Lung microvascular endothelial cell (primary cell): Measurements from ENCODE around the gene C10orf53. TPM values are rescaled to one million over a fixed set of nuclear protein-coding genes. Genes with fewer than 3 reads are reported as not detected.

Experiments
- DNase-seq, 2 donors: peaks; one replicate each; pipeline versions ENCODE4 v3.0.0 to v3.0.0-alpha.2; 2010; ENCODE audit warnings: low read depth in 2 of 2
- total RNA-seq: library from RNA; depleted of rRNA; stranded (reverse); fragments of >200 nt; gene quantifications from 2 replicates; pipeline ENCODE4 v1.2.1, GENCODE V29; 2014

Gene C10orf53
- total RNA-seq, 1 donor from 2014 or later: not detected

DNA sequence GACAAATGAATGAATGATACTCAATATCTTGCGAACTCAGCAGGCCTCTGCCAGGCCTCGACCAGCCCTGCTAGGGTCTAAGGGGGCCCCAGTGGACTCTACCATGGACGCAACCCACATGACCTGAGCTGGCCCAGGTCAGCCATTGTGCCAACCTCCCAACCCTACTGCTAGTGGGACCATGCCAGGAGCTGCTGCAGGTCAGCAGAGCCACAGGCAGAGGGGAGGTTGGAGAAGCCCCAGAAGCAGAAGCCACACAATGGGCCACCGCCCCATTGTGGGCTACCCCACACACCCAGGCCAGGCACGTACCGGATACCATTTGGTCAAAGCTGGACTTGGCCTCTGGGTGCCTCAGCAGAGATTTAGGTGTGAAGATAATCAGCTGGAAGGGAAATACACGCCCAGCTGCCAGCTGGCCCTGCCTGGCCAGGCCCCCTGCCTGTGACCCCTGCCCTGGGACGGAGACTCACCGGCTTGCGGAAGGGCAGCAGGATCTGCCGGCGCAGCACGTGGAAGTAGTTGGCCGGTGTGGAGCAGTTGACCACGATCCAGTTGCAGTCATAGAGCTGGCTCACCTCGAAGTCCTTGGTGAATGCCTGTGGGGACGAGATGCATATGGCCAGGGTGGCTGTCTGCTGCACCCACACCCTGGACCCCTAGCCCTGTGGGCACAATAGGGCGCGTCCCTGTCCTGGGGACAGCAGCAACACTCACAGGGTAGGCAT lies 58.2 kb downstream of the C10orf53 start:
- peak in 1 of 2 donors; percentile 0 for DNase-seq

DNA sequence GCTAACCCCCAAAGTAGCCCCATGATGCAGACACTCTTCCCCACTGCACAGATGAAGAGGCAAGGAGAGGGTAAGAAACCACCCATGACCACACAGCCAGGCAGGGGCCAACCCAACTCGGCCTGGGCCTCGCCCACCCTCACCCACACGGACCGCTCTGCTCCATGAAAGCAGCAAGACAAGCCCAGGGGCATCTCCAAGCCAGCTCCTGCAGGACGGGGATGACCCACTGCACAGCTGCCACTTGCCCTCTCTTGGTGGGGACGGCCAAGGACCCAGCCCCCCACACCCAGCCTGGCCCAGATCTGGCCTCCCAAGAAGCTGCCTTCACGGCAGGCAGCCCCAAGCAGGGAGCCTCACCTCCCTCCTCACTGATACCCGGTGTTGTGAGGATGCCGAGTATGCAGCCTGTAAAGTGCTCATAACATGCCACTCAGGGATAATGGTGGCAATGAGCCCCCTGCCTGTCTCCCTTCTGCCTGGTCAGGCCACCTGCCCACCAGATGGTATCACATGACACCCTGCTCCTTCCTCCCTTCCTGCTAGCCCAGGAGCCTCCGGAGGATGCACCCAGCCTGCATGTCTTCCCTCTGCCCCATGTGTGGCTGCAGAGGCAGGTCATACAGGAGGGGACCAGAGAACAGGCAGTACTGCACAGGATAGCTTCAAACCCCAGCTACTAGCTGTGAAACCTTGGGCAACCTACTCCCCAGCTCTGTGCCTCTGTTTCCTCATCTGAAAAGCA lies 59.3 kb downstream of the C10orf53 start:
- peak in 1 of 2 donors; percentile 0 for DNase-seq

GRCh38 chr10:49739426-49739825 lies 60.0 kb downstream of the C10orf53 start:
- DNase-seq: no peak

DNA sequence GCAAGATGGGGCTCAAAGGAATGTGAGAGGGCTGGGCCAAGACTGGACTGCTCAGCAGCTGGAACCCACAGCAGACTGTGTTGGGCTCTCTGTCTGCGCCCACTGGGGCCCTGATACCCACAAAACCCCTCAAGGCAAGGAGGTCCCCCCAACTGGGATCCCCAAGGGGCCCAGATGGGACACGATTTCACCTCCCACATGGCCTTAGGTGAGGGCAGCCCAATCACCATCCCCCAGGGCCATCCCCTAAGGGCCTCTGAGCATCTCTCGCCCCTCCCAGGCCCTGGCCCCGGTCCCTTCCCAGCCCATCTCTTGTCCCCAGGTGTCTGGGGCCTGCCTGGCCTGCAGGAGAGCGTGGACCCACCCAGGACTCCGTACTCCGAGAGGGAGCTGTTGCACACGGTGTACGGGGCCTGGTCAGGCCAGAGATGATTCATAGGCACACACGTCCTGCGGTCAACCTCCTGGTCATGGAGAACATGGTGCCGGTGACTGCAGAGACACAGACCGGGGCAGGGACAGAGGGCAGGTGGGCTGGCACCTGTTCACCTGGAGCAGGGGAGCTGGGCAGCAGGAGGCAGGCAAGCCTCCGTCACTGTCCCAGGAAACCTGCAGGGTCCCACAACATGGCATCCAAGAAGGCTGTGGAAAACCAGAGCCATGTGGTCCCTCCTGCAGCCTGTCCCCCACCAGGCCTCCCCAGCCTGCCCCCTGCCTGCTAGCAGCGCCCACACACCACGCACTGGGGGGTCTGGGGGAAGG lies 61.1 kb downstream of the C10orf53 start:
- DNase-seq: no peak

- peak in 1 of 2 donors; percentile 1 for DNase-seq
These were observed 61.9 kb downstream of the C10orf53 start for GRCh38 chr10:49741108-49741995.

DNA sequence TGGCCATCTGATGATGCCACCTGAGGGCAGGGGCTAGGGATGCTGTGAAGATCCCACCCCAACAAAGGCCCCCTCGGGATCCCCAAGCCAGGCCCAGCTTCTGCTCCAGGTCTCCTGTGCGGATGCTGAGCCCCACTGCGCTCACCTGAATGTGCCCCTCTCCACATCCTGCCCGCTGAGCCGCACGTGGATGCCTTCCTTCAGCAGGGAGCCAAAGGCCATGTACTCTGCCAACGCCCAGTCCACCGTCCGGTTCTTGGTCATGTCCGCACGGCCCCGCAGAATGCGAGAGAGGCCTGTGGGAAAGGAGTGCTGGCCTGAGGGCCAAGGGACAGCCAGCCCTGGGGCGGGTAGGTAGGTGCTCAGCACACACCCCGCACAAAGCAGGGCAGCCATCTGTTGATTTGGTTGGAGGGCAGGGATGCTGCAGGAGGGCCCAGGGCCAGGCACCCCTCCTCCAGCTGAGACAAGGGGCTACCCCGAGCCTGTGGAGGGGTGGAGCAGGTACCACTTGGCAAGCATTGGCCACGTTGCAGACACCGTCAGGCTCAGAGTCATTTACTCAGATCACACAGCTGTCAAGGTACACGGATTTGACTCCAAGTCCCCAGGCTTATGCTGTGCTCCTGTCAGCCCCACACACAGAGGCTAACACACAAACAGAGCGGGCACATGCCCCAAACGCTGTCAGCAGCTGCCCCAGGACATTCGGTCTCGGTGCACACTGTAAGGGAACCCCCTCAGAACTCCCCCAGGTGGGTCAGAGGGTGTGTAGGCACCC lies 63.4 kb downstream of the C10orf53 start:
- DNase-seq: peak in 1 of 2 donors; percentile 0

- DNase-seq: peak in 1 of 2 donors; percentile 0
These were observed 64.1 kb downstream of the C10orf53 start for GRCh38 chr10:49743464-49744075.

GRCh38 chr10:49744091-49744685 lies 64.7 kb downstream of the C10orf53 start:
- peak in 1 of 2 donors; percentile 0 for DNase-seq

DNA sequence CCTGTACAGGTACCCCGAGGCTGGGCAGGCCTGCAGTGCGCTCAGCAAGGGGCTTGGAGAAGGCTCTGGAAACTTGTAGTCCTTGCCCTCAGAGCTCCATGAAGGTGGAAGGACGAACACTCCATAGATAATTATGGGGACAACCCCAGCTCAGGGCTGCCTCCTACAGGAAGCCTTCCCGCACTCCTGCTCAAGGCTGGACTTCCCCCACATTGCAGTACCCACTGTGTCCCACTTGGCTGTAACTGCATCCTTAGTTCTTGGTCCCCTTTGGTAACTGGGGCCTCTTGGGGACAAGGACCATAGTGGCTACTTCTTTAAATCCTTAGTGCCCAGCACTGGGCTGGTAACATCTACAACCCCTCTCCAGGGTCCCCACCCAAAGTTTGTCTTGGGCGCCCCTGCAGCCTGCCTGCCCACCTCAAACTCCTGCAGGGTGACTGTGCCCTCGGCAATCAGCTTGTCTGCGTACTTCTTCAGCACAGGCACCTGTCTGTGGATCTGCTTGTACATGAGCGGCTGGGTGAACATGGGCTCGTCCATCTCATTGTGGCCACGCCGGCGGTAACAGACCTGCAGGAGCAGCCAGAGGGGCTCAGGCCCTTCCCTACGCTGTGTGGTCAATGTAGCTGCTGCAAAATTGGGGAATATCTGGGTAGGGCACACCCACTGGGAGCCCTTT lies 65.6 kb downstream of the C10orf53 start:
- DNase-seq: peak in 1 of 2 donors; percentile 0

DNA sequence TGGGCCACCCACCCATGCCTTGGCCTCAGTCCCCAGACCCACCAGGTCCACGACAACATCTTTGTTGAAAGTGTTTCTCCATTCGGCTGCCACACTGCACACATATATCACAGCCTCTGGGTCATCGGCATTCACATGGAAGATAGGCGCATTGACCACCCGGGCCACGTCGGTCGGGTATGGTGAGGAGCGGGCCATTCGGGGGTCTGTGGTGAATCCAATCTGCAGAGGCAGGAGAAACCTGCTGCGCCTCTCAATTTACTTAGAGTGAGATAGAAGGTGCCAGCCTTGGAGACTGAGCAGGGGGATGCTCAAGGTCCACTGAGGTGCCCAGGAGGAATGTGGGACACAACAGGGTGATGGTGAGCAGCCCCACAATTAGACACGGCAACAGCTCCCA lies 66.3 kb downstream of the C10orf53 start:
- no peak for DNase-seq

- DNase-seq: no peak
These were observed 67.3 kb downstream of the C10orf53 start for GRCh38 chr10:49746626-49747302.

Other genes with a start within 250 kb of the C10orf53 start
- 9.8 and 10.7 TPM in 2 replicates for gene ERCC6, start 140.5 kb upstream of the C10orf53 start, total RNA-seq
- not detected in 2 replicates for gene SLC18A3, start 69.3 kb upstream of the C10orf53 start, total RNA-seq
- gene CHAT, start 65.6 kb upstream of the C10orf53 start, total RNA-seq: not detected in 2 replicates
- gene OGDHL, start 82.7 kb downstream of the C10orf53 start, total RNA-seq: 0.20 and 0.22 TPM in 2 replicates